Suprapubic skin (tissue), 4 donors: ENCODE data around the gene WDR38. TPM values are rescaled to one million over a fixed set of nuclear protein-coding genes. Genes with fewer than 3 reads are reported as not detected.

Source experiments
- DNase-seq, 2 donors: peaks; one replicate each; pipeline ENCODE4 v3.0.0-alpha.2; 2019; ENCODE audit warnings: low spot score in 2 of 2
- H3K27ac ChIP-seq: fragments of 200-600 bp; sonication (generic); one replicate; pipeline ENCODE4 v1.5.1; 2019
- H3K27me3 ChIP-seq: fragments of 200-600 bp; sonication (generic); one replicate; pipeline ENCODE4 v1.5.1; 2019
- H3K36me3 ChIP-seq: fragments of 200-600 bp; sonication (generic); one replicate; pipeline ENCODE4 v1.5.1; 2019
- H3K4me1 ChIP-seq: fragments of 200-600 bp; sonication (generic); one replicate; pipeline ENCODE4 v1.5.1; 2019
- H3K4me3 ChIP-seq: fragments of 200-600 bp; sonication (generic); one replicate; pipeline ENCODE4 v1.5.1; 2019; ENCODE audit warnings: mild to moderate bottlenecking
- H3K9me3 ChIP-seq: fragments of 200-600 bp; sonication (generic); one replicate; pipeline ENCODE4 v1.5.1; 2019
- EP300 ChIP-seq: sonication (generic); formaldehyde crosslinking; IDR thresholded peaks from one replicate; pipeline ENCODE4 v1.6.1; 2017; ENCODE audit warnings: antibody characterized with exemption
- POLR2A ChIP-seq, 2 donors: fragments of 450-650 bp; IDR thresholded peaks; one replicate each; pipeline ENCODE4 v1.6.1; 2017; ENCODE audit warnings: antibody characterized with exemption in 2 of 2, mild to moderate bottlenecking in 2 of 2, moderate library complexity in 2 of 2
- POLR2AphosphoS5 ChIP-seq, 3 donors: sonication (generic); formaldehyde crosslinking; IDR thresholded peaks; one replicate each; pipeline ENCODE4 v1.6.1; 2017; ENCODE audit warnings: antibody characterized with exemption in 3 of 3
- WGBS: methylation state at CpG from one replicate; pipeline ENCODE4 v1.1.5; 2018; 5-methylcytosine and 5-hydroxymethylcytosine counted together
- total RNA-seq, 4 donors: library from RNA; depleted of rRNA; stranded (reverse); fragments of >200 nt; gene quantifications; one replicate each; pipeline ENCODE4 v1.1.0, GENCODE V29; 2016
- TF ChIP-seq, protein P1 (sequence below), 2 donors: fragments of 200-600 bp in 1 of 2; fragments of 450-650 bp in 1 of 2; sonication (generic) in 1 of 2; IDR thresholded peaks; one replicate each; pipeline ENCODE4 v1.5.1; 2016 to 2019; ENCODE audit warnings: antibody characterized with exemption in 2 of 2, mild to moderate bottlenecking in 1 of 2, moderate library complexity in 1 of 2

The WDR38 gene
- total RNA-seq, 4 donors from 2014 or later, result not detected

DNA sequence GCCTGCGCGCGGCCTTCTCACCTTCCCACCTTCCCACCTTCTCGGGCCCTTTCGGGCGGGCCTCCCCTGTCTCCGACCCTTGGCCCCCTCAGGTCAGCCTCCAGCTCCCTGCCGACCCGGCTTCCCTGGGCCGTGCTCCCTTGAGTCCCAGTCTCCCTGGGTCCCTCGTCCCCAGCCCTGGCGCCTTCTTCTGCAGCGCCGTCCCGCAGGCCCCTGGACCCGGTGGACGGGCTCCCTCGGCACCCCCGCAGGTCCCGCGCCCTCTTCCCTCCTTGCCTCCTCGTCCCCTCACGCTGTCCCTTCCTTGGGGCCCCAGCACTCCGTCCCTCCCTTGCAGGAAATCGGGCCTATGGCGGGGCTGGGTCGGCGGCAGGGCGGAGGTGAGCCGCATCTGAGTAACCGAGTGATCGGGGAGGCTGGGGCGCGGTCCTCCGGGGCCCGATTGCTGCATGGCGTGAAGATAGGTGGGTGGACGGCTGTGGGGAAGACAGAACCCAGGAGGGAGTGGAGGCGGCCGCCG, 16.3 kb downstream of the WDR38 start:
- peaks cover 59% of the 10 kb centered on the region for H3K4me1 ChIP-seq
- no peak for DNase-seq
- 1% methylated on average over 30 of the region's 41 CpGs for WGBS
- H3K27ac ChIP-seq, result peak overlapping the region; percentile 93
- no peaks in the 10 kb centered on the region for H3K27me3 ChIP-seq
- H3K4me3 ChIP-seq, result peak overlapping the region; percentile 63
- no peak for TF ChIP-seq EP300
- no peak for TF ChIP-seq POLR2A (IDR thresholded peaks at IDR 0.05)
- TF ChIP-seq POLR2AphosphoS5 (IDR thresholded peaks at IDR 0.05), result no peak
- TF ChIP-seq, protein P1, sequence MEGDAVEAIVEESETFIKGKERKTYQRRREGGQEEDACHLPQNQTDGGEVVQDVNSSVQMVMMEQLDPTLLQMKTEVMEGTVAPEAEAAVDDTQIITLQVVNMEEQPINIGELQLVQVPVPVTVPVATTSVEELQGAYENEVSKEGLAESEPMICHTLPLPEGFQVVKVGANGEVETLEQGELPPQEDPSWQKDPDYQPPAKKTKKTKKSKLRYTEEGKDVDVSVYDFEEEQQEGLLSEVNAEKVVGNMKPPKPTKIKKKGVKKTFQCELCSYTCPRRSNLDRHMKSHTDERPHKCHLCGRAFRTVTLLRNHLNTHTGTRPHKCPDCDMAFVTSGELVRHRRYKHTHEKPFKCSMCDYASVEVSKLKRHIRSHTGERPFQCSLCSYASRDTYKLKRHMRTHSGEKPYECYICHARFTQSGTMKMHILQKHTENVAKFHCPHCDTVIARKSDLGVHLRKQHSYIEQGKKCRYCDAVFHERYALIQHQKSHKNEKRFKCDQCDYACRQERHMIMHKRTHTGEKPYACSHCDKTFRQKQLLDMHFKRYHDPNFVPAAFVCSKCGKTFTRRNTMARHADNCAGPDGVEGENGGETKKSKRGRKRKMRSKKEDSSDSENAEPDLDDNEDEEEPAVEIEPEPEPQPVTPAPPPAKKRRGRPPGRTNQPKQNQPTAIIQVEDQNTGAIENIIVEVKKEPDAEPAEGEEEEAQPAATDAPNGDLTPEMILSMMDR (IDR thresholded peaks at IDR 0.05), result no peak
- no peaks in the 10 kb centered on the region for H3K9me3 ChIP-seq
- peaks cover 9% of the 10 kb centered on the region for H3K36me3 ChIP-seq

DNA sequence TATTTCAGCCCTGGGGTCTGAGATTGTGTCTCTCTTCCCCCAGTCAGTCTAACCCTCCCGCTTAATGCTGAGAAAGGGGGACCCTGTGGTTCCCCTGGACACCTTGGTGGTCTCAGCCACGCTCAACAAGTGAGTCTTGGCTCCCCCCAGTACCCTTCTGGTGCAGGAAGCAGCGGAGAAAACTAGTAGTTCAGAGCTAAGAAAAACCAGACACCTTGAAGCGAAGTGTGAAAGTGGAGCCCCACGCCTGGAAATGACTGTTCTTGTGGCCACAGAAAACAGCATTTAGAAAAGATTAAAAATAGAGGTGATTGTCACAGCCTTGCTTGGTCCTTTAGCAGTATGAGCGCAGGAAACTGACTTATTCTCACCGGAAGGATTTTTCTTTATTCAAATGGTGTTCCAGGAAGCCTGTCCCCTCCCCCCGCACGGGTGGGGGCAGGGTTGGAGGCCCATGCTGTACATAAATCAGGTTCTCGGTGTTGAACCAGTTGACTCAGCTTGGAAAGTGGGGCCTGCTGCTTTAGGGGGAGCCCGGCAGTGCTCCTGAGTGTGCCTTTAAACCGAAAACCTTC, 16.8 kb downstream of the WDR38 start:
- TF ChIP-seq EP300 (no peak), POLR2AphosphoS5 (IDR thresholded peaks at IDR 0.05) (no peak), POLR2A (IDR thresholded peaks at IDR 0.05) (no peak)
- H3K4me1 ChIP-seq, result peaks cover 59% of the 10 kb centered on the region

DNA sequence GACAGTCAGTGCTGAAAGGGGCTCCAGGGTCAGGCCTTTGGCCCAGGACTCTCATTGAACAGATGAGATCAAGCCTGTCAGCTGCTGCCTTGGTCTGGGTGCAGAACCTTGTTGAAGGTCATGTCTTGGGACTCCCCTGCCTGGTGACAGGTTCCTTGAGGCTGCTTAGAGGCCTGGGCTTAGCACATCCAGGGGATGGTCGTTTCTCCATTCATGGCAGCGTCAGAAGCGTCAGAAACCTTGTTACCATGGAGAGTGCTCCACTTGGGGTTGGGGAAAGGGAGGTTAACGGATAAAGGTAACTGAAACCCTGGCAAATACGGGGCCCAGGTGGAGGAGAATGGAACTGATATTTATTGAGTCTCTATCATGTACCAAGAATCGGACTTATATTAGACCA, 17.5 kb downstream of the WDR38 start:
- TF ChIP-seq, protein P1 (IDR thresholded peaks at IDR 0.05), result no peak
- TF ChIP-seq POLR2AphosphoS5 (IDR thresholded peaks at IDR 0.05), result no peak
- no peak for TF ChIP-seq POLR2A (IDR thresholded peaks at IDR 0.05)
- no peak for TF ChIP-seq EP300
- 49% methylated on average over 6 of the region's 6 CpGs for WGBS
- H3K4me1 ChIP-seq, result peaks cover 59% of the 10 kb centered on the region
- H3K9me3 ChIP-seq, result no peaks in the 10 kb centered on the region
- peak overlapping the region; percentile 63 for H3K4me3 ChIP-seq
- H3K27ac ChIP-seq, result peak overlapping the region; percentile 93
- DNase-seq, result no peak
- H3K27me3 ChIP-seq, result no peaks in the 10 kb centered on the region
- H3K36me3 ChIP-seq, result peaks cover 20% of the 10 kb centered on the region

More for the DNA sequence above, 16.8 kb downstream of the WDR38 start:
- Histone ChIP-seq H3K27me3 (no peaks in the 10 kb centered on the region), H3K9me3 (no peaks in the 10 kb centered on the region), H3K27ac (peak overlapping the region; percentile 93), H3K4me3 (peak overlapping the region; percentile 63), H3K36me3 (peaks cover 13% of the 10 kb centered on the region)
- WGBS, result 8% methylated on average over 12 of the region's 12 CpGs
- no peak for DNase-seq

DNA sequence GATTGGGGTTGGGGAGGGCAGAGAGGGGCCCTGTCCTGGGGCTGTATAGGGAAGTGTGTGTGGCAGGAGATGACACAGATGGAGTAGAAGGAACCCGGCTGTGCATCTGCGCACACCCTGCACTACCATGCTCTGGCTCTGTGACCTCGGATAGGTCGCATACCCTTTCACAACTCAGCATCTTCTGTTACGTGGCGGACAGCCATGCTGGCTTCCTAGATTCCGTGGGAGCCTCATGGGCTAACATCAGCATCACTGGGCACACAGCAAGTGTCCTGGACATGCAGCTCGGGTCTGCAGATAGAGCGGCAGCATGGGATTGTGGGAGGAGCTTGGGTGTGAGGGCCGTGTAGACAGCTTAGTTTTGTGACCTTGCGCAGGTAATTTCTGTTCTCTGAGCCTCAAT, 17.9 kb downstream of the WDR38 start:
- Histone ChIP-seq H3K36me3 (peaks cover 24% of the 10 kb centered on the region), H3K4me3 (peak overlapping the region; percentile 63), H3K27ac (peak overlapping the region; percentile 3), H3K4me1 (peaks cover 59% of the 10 kb centered on the region), H3K27me3 (no peaks in the 10 kb centered on the region), H3K9me3 (no peaks in the 10 kb centered on the region)
- WGBS, result 63% methylated on average over 11 of the region's 11 CpGs
- DNase-seq, result no peak
- no peak for TF ChIP-seq POLR2AphosphoS5 (IDR thresholded peaks at IDR 0.05)
- TF ChIP-seq, protein P1 (IDR thresholded peaks at IDR 0.05), result no peak
- no peak for TF ChIP-seq EP300

DNA sequence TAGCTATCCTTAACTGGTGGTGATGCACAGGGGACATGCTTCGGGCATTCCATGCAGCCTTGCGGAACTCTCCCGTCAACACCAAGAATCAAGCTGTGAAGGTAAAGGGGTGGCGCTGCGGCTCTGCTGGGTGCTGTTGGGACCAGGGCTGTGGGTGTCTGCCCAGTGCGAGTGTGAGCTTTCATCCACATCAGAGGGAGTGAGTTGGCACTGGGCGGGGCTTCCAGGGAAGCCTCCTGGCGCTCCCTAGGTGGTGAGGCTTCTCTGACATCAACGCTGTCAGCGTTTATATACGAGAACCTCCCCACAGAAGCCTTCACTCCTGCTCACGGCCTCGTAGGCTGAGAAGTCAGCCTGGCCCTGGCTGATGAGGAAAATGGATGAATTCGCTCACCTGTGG, 20.4 kb downstream of the WDR38 start:
- no peaks in the 10 kb centered on the region for H3K27me3 ChIP-seq
- WGBS, result 63% methylated on average over 14 of the region's 14 CpGs
- TF ChIP-seq EP300 (no peak), POLR2AphosphoS5 (IDR thresholded peaks at IDR 0.05) (no peak), POLR2A (IDR thresholded peaks at IDR 0.05) (no peak)
- TF ChIP-seq, protein P1 (IDR thresholded peaks at IDR 0.05), result no peak
- peaks cover 44% of the 10 kb centered on the region for H3K4me1 ChIP-seq
- no peak overlapping the region for H3K27ac ChIP-seq
- H3K9me3 ChIP-seq, result no peaks in the 10 kb centered on the region
- H3K36me3 ChIP-seq, result peaks cover 47% of the 10 kb centered on the region
- no peak for DNase-seq
- no peak overlapping the region for H3K4me3 ChIP-seq
